Progenitor cell of endocrine pancreas (in vitro differentiated cells): ENCODE measurements around the gene PISD. TPM values are rescaled to one million over a fixed set of nuclear protein-coding genes. Genes with fewer than 3 reads are reported as not detected.
A peak's percentile ranks its signal among the peaks of the same experiment; 100 is the strongest.

Source experiments
- DNase-seq: peaks from one replicate; pipeline ENCODE4 v3.0.0; 2021; ENCODE audit warnings: low spot score; ENCODE audit not compliant: unreplicated experiment
- H3K27ac Mint-ChIP-seq: 2 replicates; pipeline ENCODE4 v1.8.0; 2021; ENCODE audit warnings: mild to moderate bottlenecking, moderate library complexity, mixed read lengths
- H3K27me3 Mint-ChIP-seq: 2 replicates; pipeline ENCODE4 v1.8.0; 2021; ENCODE audit warnings: mixed read lengths
- H3K36me3 Mint-ChIP-seq: 2 replicates; pipeline ENCODE4 v1.8.0; 2022; ENCODE audit warnings: mixed read lengths; ENCODE audit not compliant: insufficient read depth
- H3K4me1 Mint-ChIP-seq: 2 replicates; pipeline ENCODE4 v1.8.0; 2021; ENCODE audit warnings: low read depth, mixed read lengths
- H3K4me3 Mint-ChIP-seq: 2 replicates; pipeline ENCODE4 v1.8.0; 2021; ENCODE audit warnings: low read depth, mild to moderate bottlenecking, moderate library complexity, mixed read lengths
- H3K9me3 Mint-ChIP-seq: 2 replicates; pipeline ENCODE4 v1.8.0; 2021; ENCODE audit warnings: low read depth, mixed read lengths
- CTCF ChIP-seq: fragments of 200-600 bp; sonication (generic); IDR thresholded peaks from one replicate; pipeline ENCODE4 v1.5.0; 2021; ENCODE audit warnings: antibody characterized with exemption, mild to moderate bottlenecking; ENCODE audit not compliant: unreplicated experiment
- total RNA-seq: library from RNA; stranded (reverse); gene quantifications from 2 replicates; pipeline ENCODE4 v1.2.1, GENCODE V29; 2021

PISD gene
- total RNA-seq, 1 donor from 2014 or later: 46.6 TPM

GRCh38 chr22:31585161-31585859 is 76.7 kb downstream of the PISD start:
- H3K4me3 Mint-ChIP-seq: no peak overlapping the region
- no peaks in the 10 kb centered on the region for H3K27me3 Mint-ChIP-seq
- DNase-seq: no peak
- no peak for TF ChIP-seq CTCF
- peak overlapping the region; percentile 47 for H3K27ac Mint-ChIP-seq
- no peaks in the 10 kb centered on the region for H3K9me3 Mint-ChIP-seq
- peaks cover 20% of the 10 kb centered on the region for H3K4me1 Mint-ChIP-seq
- peaks cover 14% of the 10 kb centered on the region for H3K36me3 Mint-ChIP-seq

DNA sequence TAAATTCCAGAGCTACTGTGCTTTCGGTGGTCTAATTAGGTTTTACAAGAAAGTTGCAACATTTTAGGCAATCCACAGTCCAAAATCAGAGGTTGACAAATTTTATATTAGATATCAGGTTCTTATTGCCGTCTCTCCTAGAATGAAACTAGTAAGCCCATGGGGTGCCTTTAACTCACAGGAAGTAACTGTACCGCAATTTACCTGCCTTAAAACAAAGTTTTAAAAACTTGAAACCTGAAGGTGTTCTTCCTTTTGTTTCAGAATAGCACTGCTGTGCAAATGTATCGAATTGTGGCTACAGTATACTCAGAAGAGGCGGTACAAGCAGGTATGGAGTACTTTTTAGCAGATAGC is 77.2 kb downstream of the PISD start:
- no peak for TF ChIP-seq CTCF
- no peak for DNase-seq
- H3K27me3 Mint-ChIP-seq: no peaks in the 10 kb centered on the region
- no peaks in the 10 kb centered on the region for H3K9me3 Mint-ChIP-seq
- H3K27ac Mint-ChIP-seq: no peak overlapping the region
- peaks cover 14% of the 10 kb centered on the region for H3K36me3 Mint-ChIP-seq
- H3K4me1 Mint-ChIP-seq: peaks cover 25% of the 10 kb centered on the region
- no peak overlapping the region for H3K4me3 Mint-ChIP-seq

DNA sequence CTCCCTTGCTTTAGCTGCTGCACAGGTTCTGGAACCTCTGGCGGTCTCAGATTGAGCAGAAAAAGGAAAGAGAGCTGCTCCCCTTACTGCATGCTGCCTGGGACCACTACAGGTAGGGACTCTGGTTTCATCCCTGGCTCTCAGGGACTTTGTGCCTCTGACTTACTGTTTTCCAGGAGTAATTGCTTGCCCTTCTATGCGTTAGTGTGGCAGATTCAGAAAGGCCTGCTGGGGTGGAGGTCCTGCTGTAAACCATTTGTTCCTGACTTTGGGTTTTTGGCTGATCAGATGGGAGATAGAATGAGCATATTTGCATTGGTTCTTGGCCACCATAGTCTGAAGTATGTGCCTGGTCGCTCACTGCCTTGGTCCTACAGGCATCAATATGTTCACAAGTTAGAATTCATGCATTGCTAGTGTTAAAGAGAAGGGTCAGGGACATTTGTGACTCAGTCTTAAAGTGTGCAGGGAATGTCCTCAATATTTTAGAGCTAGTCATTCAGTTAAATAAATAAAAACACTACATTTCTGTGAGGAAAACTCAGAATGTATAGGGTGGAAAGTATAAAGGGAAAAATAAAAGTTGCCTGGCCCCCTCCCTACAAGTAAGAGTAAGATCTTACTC is 78.0 kb downstream of the PISD start:
- Mint-ChIP-seq H3K27me3 (no peaks in the 10 kb centered on the region), H3K27ac (no peak overlapping the region), H3K4me3 (no peak overlapping the region), H3K9me3 (no peaks in the 10 kb centered on the region), H3K4me1 (peaks cover 27% of the 10 kb centered on the region), H3K36me3 (peaks cover 11% of the 10 kb centered on the region)
- TF ChIP-seq CTCF: no peak
- DNase-seq: no peak

DNA sequence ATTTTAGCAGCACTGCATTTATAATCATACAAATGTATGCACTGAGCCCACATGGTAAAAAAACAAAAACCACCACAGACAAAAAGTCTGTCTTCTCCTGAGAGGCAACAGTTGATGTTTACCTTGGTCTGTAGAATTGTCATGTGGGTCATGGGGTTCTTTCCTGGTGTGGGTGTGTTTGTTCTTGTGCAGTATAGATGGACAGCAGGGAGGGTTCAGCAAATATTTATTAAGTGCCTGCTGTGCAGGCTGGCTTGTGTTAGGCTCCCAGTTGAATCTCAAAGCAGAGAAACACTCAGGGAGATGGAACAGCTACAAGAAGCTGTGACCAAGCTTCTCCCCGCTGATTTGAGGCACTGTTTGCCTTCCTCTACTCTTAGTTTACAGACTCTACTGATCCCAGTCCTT is 82.2 kb downstream of the PISD start:
- Mint-ChIP-seq H3K27ac (peak overlapping the region; percentile 57), H3K9me3 (no peaks in the 10 kb centered on the region), H3K36me3 (peaks cover 6% of the 10 kb centered on the region), H3K4me1 (peaks cover 9% of the 10 kb centered on the region), H3K27me3 (no peaks in the 10 kb centered on the region), H3K4me3 (no peak overlapping the region)
- DNase-seq: no peak
- TF ChIP-seq CTCF: no peak

DNA sequence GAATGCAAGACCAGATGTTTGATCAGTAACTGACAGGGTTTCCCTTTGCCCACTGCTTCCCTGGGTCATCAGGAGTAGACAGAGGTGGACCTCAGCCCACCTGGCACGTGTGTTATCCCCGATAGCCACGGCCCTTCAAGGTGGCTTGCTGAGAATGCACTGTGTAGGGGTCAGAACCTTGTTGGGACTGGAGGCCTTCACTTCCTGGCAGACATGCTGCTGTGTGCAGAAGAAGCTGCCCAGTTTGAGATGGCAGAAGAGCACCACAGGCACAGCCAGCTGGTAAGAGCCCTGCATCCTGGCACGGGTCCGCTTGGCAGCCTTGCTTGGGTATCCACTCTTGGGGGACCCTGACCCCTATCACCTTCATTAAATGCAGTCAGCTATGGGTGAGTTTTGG is 83.8 kb downstream of the PISD start:
- no peaks in the 10 kb centered on the region for H3K27me3 Mint-ChIP-seq
- no peaks in the 10 kb centered on the region for H3K9me3 Mint-ChIP-seq
- peaks cover 9% of the 10 kb centered on the region for H3K4me1 Mint-ChIP-seq
- peaks cover 6% of the 10 kb centered on the region for H3K36me3 Mint-ChIP-seq
- H3K4me3 Mint-ChIP-seq: no peak overlapping the region
- no peak overlapping the region for H3K27ac Mint-ChIP-seq
- no peak for DNase-seq
- no peak for TF ChIP-seq CTCF
